AG04449 (cell line): Measurements from ENCODE around the gene NT5C1B.

Experiments
- CTCF ChIA-PET: fragments of 350-600 bp; formaldehyde crosslinking; extraction: SDS; loops from one replicate; lab custom pipeline; 2021; ENCODE audit warnings: antibody characterized with exemption; lab: Yijun Ruan, JAX
- POLR2A ChIA-PET: fragments of 400-600, 350-600 bp; formaldehyde crosslinking; extraction: SDS; loops from one replicate; lab custom pipeline; 2020; ENCODE audit warnings: antibody characterized with exemption, inconsistent platforms; lab: Yijun Ruan, JAX
- DNase-seq: peaks from one replicate; pipeline ENCODE4 v3.0.0-alpha.2; 2010; ENCODE audit warnings: low read depth, low spot score
- H3K4me3 ChIP-seq: 2 replicates; pipeline ENCODE4 v1.5.1; 2011; ENCODE audit warnings: low read depth, mild to moderate bottlenecking, control low read depth, low read length
- TF ChIP-seq, protein P1 (sequence below): IDR thresholded peaks from one replicate; pipeline ENCODE4 v1.5.1; 2011; ENCODE audit warnings: mild to moderate bottlenecking, moderate library complexity, low read length, control low read depth, inconsistent platforms; ENCODE audit not compliant: insufficient read depth; ENCODE audit errors: missing control alignments

Gene NT5C1B

DNA sequence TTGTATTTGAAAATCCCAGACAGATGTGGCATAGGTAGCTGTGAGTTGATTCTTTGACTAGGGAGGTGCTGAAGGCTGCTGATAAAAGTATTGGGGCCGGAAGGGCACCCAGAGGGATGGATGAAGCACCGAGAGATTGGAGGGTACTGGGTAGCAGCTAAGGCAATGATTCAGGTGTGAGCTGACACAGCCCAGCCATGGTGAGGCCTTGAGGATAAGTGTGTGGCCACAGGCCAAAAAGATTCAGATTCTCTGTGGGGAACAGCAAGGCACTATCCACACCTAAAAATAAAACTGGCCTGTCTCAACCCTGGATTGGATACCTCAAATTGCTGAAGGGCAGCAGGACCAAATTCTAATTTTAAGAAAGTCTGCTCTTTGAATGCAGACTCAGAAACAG is 64.1 kb downstream of the NT5C1B start:
- TF ChIP-seq, protein P1, sequence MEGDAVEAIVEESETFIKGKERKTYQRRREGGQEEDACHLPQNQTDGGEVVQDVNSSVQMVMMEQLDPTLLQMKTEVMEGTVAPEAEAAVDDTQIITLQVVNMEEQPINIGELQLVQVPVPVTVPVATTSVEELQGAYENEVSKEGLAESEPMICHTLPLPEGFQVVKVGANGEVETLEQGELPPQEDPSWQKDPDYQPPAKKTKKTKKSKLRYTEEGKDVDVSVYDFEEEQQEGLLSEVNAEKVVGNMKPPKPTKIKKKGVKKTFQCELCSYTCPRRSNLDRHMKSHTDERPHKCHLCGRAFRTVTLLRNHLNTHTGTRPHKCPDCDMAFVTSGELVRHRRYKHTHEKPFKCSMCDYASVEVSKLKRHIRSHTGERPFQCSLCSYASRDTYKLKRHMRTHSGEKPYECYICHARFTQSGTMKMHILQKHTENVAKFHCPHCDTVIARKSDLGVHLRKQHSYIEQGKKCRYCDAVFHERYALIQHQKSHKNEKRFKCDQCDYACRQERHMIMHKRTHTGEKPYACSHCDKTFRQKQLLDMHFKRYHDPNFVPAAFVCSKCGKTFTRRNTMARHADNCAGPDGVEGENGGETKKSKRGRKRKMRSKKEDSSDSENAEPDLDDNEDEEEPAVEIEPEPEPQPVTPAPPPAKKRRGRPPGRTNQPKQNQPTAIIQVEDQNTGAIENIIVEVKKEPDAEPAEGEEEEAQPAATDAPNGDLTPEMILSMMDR = no peak
- H3K4me3 ChIP-seq = no peak overlapping the region
- ChIA-PET POLR2A (no interaction called here), CTCF (interaction anchor here (2.3 kb wide), 1 partner anchor 225 kb away, joined by 11 read pairs; no protein-coding TSS in a partner anchor)
- DNase-seq = no peak

DNA sequence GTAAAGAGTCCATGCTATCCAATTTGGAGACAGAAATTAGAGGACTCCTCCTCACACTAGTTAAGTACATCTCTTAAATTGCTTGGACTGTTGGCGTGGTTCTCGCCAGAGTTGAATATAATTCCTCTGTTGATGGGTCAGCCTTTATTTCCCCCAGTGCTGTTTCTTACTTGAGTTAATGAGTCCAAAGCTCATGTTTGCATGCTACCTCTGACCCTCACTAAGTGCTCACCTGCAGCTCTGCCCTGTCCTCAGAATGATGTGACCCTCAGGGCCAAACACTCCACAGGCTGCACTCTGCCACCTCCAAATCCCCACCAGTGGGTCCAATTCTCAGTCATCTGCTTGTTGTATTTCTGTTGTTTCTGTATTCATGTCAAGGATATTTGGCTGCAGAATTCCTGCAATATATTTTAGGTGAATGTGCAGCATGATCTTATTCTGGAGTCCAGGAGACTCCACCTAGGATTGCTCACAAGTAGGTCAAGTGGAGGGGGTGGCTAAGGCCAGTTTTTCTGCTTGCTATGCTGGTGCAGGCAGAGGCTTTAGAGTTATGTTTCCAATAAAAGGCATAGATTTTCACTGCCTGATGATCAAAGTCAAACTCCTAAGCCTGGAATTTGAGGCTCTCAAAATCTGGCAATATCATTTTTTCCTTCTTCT is 66.8 kb downstream of the NT5C1B start:
- ChIA-PET CTCF (interaction anchor here (0.9 to 8.4 kb wide), 8 partner anchors 10 to 1340 kb away, joined by 3 to 126 read pairs (median 16); no protein-coding TSS in a partner anchor), POLR2A (no interaction called here)
- TF ChIP-seq, protein P1 = no peak
- no peak overlapping the region for H3K4me3 ChIP-seq
- no peak for DNase-seq

DNA sequence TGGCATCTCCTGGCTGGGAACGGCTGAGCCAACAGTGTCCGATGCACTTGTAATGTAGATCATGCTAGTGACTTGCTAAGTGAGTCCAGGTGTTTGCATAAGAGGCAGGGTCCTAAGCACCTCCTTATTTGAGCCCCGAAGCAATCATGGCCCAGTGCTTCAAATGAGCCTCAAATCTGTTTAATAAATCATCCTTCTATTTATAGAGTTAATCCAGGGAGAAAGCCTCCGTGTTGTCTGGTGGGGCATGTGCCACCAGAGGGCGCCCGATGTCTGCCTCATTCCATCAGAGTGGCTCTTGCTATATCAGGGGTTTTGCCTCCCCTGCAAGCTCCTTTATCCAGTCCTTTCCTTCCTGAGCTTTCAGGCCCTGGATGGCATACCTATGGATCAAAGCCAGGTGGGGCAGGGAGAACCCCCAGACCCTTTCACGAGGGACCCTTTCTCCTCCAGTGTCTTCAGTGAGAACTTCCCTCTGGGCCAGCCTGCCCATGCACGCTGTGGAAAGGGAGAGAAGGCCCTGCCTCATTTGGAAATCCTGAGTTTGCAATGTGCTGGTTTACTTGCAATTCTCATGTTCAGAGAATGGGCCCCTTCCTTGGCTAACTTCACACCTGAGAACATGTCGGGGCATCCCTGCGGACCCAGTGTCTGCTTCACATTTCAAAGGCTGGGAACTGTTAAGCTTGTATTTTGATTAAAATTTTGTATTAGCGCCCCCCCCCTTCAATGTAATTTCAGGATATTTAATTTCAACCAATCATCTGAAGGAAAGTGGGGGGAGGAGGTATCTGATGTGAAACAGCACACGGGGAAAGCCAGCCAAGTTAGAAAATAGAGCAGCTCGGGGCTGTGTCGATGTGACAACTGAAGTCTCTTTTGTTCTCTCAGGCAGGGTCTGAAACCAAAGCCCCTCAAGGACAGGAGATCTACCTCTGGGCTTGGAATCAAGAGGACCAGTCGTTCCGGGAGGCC is 68.6 kb downstream of the NT5C1B start:
- H3K4me3 ChIP-seq = no peak overlapping the region
- no peak for DNase-seq
- TF ChIP-seq, protein P1 = peak; percentile 84
- CTCF ChIA-PET = interaction anchor here (0.6 to 8.4 kb wide), 104 partner anchors 9 to 1342 kb away, joined by 3 to 126 read pairs (median 4); partner anchors contain the start of gene OSR1
- POLR2A ChIA-PET = interaction anchor here (0.6 to 1.6 kb wide), 3 partner anchors 39 to 109 kb away, joined by 3 to 5 read pairs (median 3); partner anchors contain the start of gene RDH14

DNA sequence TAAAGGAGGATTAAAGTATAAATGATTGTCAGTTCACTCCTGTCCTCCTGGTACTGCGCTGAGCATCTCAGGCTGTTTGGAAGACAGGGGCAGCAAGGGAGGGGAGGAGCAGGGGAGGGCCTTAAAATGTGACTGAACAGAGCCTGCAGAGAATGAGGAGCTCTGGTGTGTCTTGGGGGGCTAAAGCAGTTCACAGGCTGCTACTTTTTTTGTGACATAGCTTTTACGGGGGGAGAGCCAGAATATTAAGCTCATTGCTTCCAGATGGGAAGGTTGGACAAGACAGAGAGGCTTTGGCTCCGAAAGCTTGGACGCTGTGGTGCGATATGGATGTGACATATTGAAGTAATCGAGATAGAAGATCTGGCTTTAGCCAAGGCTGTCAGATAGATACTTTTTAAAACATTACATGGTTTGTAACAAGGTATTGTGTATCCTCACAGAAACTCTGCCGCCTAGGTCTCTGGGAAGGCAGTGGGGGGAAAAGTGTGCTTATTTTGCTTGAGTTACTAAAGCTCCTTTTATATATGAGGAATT is 69.4 kb downstream of the NT5C1B start:
- no peak overlapping the region for H3K4me3 ChIP-seq
- TF ChIP-seq, protein P1 = no peak
- ChIA-PET CTCF (interaction anchor here (0.6 to 8.4 kb wide), 86 partner anchors 10 to 1342 kb away, joined by 3 to 126 read pairs (median 4); partner anchors contain the start of gene OSR1), POLR2A (interaction anchor here (0.6 to 1.6 kb wide), 2 partner anchors 40 to 109 kb away, joined by 3 to 5 read pairs; partner anchors contain the start of gene RDH14)
- no peak for DNase-seq

DNA sequence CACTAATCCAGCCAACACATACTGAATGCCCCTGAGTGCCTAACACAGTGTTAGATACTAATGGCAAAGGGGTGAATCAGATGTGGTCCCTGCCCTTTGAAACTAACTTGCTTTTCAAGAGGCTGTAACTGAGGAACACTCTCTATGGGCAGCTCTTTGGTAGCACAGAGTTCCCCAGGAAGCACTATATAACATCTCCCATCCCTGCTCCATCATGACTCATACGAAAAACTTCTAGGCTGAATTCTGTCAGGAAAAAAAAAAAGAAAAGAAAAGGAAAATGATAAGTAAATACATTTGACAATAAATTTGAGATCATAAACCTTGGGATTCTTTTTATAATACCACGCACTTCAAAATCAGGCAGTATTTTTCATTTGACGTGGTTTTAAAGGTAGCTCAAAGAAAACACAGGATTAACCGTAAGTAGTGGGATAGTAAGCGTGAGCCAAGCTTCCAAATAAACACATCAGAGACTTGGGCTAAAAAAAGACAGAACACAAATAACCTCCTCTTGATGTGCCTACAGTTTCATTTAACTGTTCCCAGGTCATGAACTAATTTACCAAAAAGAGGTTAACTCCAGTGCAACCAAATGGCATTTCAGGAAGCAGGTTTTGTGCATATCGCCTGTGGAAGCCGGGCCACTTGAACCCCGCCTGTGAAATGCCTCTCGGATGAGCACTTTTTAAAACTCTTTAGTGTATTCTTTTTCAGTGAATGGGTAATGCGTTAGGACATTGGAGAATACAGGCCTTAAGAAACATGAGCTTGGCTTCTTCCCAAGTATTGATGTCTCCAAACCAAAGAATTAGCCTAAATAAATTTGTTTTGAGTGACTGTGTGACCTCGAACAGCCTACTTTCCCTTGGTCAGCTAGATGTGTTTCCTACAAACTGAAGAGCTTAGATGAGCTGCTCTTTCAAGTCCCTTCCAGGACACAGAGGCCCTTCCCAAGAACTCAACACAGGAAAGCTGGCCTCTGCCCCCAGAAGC is 71.0 kb downstream of the NT5C1B start:
- ChIA-PET CTCF (interaction anchor here (0.8 to 8.4 kb wide), 11 partner anchors 8 to 851 kb away, joined by 3 to 126 read pairs (median 12); partner anchors contain the start of gene OSR1), POLR2A (interaction anchor here (0.6 kb wide), 1 partner anchor 1057 kb away, joined by 3 read pairs; no protein-coding TSS in a partner anchor)
- DNase-seq = no peak
- TF ChIP-seq, protein P1 = no peak
- no peak overlapping the region for H3K4me3 ChIP-seq
